ENCODE results near the gene AGXT.
"Not testable (repeated sequence)": the region's sequence is repeated elsewhere in the genome, so short reads cannot be mapped to it uniquely, and the experiment has no call there.

The AGXT gene

GRCh38 chr2:240840435-240841060, 28.1 kb upstream of the AGXT start:
- no peak for DNase-seq (ENCODE audit: low read depth)

GRCh38 chr2:240846309-240846708, 22.3 kb upstream of the AGXT start:
- not testable (repeated sequence) for DNase-seq (ENCODE audit: low read depth)

- DNase-seq (ENCODE audit: low read depth), result no peak
Measured at GRCh38 chr2:240846873-240847595, 21.6 kb upstream of the AGXT start.

GRCh38 chr2:240847817-240848216, 20.8 kb upstream of the AGXT start:
- no peak for DNase-seq (ENCODE audit: low read depth)

- DNase-seq (ENCODE audit: low read depth), result no peak
Measured at GRCh38 chr2:240848900-240849680, 19.5 kb upstream of the AGXT start.

- DNase-seq (ENCODE audit: low read depth), result no peak
Measured at GRCh38 chr2:240850026-240850425, 18.6 kb upstream of the AGXT start.

GRCh38 chr2:240850756-240851077, 17.9 kb upstream of the AGXT start:
- no peak for DNase-seq (ENCODE audit: low read depth)

- DNase-seq (ENCODE audit: low read depth), result peak; percentile 76
Measured at GRCh38 chr2:240851078-240851991, 17.3 kb upstream of the AGXT start.

- DNase-seq (ENCODE audit: low read depth), result no peak
Measured at GRCh38 chr2:240852671-240853314, 15.8 kb upstream of the AGXT start.

- DNase-seq (ENCODE audit: low read depth), result no peak
Measured at GRCh38 chr2:240855670-240856069, 13.0 kb upstream of the AGXT start.

- no peak for DNase-seq (ENCODE audit: low read depth)
Measured at GRCh38 chr2:240856151-240856980, 12.3 kb upstream of the AGXT start.

- no peak for DNase-seq (ENCODE audit: low read depth)
Measured at GRCh38 chr2:240857039-240858008, 11.3 kb upstream of the AGXT start.

GRCh38 chr2:240858321-240858720, 10.3 kb upstream of the AGXT start:
- DNase-seq (ENCODE audit: low read depth), result no peak

GRCh38 chr2:240858871-240859270, 9.8 kb upstream of the AGXT start:
- DNase-seq (ENCODE audit: low read depth), result no peak

GRCh38 chr2:240861547-240861946, 7.1 kb upstream of the AGXT start:
- DNase-seq (ENCODE audit: low read depth), result no peak

- DNase-seq (ENCODE audit: low read depth), result no peak
Measured at GRCh38 chr2:240864475-240864874, 4.1 kb upstream of the AGXT start.

GRCh38 chr2:240865391-240865790, 3.2 kb upstream of the AGXT start:
- DNase-seq (ENCODE audit: low read depth), result no peak

GRCh38 chr2:240869109-240869955, 708 bp downstream of the AGXT start:
- no peak for DNase-seq (ENCODE audit: low read depth)
